AML-193 (cell line): ENCODE data around the gene RNF144A.

Source experiments
- DNase-seq, 2 experiments: peaks; one replicate each; lab custom pipeline; 2025; lab: John Stamatoyannopoulos, UW

RNF144A gene

DNA sequence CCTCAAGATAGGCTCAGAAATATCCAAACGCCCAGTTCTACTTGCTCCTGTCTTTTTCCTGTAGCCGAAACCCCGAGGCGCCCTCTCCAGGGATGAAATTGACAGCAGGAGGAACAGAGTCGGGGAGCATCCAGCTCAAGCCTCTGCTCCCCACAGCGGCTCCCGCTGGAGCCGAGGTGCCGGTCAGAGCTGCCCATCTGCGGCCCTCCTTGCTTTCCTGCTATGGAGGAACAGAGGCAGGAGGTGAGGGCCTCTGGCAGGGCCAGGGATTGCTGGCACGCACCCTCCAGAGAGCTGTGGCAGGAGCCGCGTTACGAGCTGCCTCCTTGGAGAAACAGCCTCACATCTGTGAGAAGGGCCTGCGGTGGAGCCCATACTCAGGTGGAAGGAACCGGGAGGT is 172.1 kb downstream of the RNF144A start:
- no peak for DNase-seq

DNA sequence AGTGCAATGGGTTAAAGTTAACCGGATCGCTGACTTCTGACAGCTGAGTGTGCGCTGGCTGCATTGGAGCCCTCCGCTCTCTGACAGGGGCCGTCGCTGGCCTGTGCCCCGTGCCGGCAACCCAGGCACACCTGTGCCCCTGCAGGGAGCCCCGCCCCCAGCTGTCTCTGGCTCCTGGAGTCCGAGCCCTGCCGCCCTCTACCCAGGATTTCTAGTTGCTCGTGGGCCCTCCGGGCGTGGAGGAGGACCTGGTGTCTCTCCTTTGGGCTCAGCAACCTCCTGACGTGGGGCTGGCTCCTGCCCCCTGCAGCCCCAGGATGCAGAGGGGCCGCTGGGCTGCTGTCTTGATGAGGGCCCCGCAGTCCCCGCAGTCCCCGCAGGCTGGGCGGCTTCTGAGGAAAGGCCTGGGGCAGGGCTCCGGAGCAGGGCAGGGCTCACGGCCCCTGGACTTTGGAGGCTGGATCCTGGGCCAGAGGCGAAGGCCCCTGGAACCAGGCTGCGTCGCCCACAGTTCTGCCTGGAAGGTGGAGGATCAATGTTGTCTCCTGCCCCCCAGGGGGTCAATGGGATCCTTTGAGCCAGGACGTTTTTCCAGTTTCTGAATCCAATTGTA is 172.8 kb downstream of the RNF144A start:
- no peak for DNase-seq

DNA sequence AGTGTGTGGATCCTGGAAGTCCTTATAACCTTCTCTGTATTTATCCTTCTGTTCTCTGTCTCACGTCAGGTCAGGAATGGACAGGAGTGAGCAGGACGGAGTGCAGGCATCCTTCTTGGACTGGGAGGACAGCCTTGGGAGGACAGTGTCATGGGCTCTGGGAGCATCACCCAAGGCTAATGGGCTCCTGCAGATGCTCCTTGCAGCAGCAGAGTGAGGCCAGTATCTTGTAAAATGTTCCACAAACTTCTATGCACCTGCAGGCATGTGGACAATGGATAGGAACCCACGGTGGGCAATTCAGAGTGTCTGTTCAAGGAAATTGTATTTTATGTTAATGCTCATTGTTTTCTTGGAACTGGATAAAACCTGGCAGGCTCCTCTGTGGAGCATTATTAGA is 176.2 kb downstream of the RNF144A start:
- DNase-seq = no peak
